DOHH2 (cell line): ENCODE results near the gene LSS.

ENCODE experiments used
- EZH2phosphoT487 ChIP-seq: fragments of 200-600 bp; sonication (generic); IDR thresholded peaks from 2 replicates; pipeline ENCODE4 v1.6.1; 2017; ENCODE audit warnings: borderline replicate concordance, mild to moderate bottlenecking, antibody characterized with exemption, low read length, moderate library complexity, mixed read lengths
- TF ChIP-seq, protein P1 (sequence below): fragments of 200-600 bp; sonication (generic); IDR thresholded peaks from one replicate; pipeline ENCODE4 v1.5.1; 2014; ENCODE audit warnings: antibody characterized with exemption, mild to moderate bottlenecking, low read depth, low read length; ENCODE audit not compliant: poor library complexity, severe bottlenecking

DNA sequence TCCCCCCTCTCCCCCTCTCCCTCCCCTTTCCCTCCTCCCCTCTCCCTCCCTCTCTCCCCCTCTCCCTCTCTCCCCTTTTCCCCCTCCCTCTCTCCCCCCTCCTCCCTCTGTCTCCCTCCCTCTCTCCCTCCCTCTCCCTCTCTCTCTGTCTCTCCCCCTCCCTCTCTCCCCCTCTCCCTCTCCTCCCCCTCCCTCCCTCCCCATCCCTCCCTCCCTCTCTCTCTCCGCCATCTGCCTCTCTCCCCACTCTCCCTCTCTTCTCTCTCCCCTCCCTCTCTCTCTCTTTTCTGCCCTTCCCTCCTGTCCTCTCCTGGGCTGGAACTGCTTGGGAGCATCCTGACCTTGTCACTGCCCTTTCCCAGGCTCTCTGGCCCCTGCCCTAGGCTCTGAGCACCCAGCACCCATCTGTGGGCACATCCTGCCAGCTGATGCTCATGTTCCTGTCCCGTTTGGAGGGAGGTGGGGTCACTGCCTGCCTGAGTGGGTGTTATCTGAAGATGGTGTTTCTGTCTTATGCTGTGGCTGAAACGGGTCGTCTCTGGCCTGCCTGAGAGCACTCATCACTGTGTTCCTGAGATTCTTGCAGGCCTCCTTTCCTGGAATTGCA is 84.0 kb downstream of the LSS start:
- TF ChIP-seq, protein P1, sequence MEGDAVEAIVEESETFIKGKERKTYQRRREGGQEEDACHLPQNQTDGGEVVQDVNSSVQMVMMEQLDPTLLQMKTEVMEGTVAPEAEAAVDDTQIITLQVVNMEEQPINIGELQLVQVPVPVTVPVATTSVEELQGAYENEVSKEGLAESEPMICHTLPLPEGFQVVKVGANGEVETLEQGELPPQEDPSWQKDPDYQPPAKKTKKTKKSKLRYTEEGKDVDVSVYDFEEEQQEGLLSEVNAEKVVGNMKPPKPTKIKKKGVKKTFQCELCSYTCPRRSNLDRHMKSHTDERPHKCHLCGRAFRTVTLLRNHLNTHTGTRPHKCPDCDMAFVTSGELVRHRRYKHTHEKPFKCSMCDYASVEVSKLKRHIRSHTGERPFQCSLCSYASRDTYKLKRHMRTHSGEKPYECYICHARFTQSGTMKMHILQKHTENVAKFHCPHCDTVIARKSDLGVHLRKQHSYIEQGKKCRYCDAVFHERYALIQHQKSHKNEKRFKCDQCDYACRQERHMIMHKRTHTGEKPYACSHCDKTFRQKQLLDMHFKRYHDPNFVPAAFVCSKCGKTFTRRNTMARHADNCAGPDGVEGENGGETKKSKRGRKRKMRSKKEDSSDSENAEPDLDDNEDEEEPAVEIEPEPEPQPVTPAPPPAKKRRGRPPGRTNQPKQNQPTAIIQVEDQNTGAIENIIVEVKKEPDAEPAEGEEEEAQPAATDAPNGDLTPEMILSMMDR: no peak
- TF ChIP-seq EZH2phosphoT487: no peak
